Thoracic aorta (tissue), 2 donors: ENCODE data around the gene RBMS3. TPM values are rescaled to one million over a fixed set of nuclear protein-coding genes. Genes with fewer than 3 reads are reported as not detected.

Source experiments
- ATAC-seq: fragments of 150-250 bp; one replicate; pipeline ENCODE4 v1.8.0; 2017; ENCODE audit warnings: low read depth; ENCODE audit not compliant: insufficient number of reproducible peaks, low FRiP score
- DNase-seq: peaks from one replicate; pipeline ENCODE4 v3.0.0-alpha.2; 2020; ENCODE audit warnings: low spot score
- H3K27ac ChIP-seq, 2 donors: fragments of 200-600 bp; sonication (generic); 1 replicate in 1 of 2; 2 replicates in 1 of 2; pipeline ENCODE4 v1.5.1; 2016; ENCODE audit warnings: mild to moderate bottlenecking in 2 of 2, moderate library complexity in 2 of 2
- H3K27me3 ChIP-seq: fragments of 200-600 bp; sonication (generic); replicated peaks from 2 replicates; pipeline ENCODE4 v1.6.0; 2016; ENCODE audit warnings: mild to moderate bottlenecking; ENCODE audit not compliant: insufficient read depth
- H3K36me3 ChIP-seq: fragments of 200-600 bp; sonication (generic); one replicate; pipeline ENCODE4 v1.5.1; 2016
- H3K4me1 ChIP-seq, 2 donors: fragments of 200-600 bp; sonication (generic); 1 replicate in 1 of 2; 2 replicates in 1 of 2; pipeline versions ENCODE4 v1.5.1 to v1.6.0; 2016; ENCODE audit warnings: low read depth in 2 of 2, mild to moderate bottlenecking in 1 of 2; ENCODE audit not compliant: control insufficient read depth in 1 of 2
- H3K4me3 ChIP-seq: fragments of 200-600 bp; sonication (generic); 2 replicates; pipeline ENCODE4 v1.5.1; 2016; ENCODE audit warnings: mild to moderate bottlenecking
- H3K9me3 ChIP-seq: fragments of 200-600 bp; sonication (generic); 2 replicates; pipeline ENCODE4 v1.5.1; 2016
- total RNA-seq, 2 donors: library from RNA; depleted of rRNA; stranded (reverse); fragments of >200 nt; gene quantifications; one replicate each; pipeline versions ENCODE4 v1.1.0 to v1.2.3, GENCODE V29; 2016
- TF ChIP-seq, protein P1 (sequence below): fragments of 200-600 bp; sonication (generic); IDR thresholded peaks from one replicate; pipeline ENCODE4 v1.5.1; 2019; ENCODE audit warnings: antibody characterized with exemption

RBMS3 gene
- total RNA-seq, 2 donors from 2014 or later, result 149 to 186 TPM

DNA sequence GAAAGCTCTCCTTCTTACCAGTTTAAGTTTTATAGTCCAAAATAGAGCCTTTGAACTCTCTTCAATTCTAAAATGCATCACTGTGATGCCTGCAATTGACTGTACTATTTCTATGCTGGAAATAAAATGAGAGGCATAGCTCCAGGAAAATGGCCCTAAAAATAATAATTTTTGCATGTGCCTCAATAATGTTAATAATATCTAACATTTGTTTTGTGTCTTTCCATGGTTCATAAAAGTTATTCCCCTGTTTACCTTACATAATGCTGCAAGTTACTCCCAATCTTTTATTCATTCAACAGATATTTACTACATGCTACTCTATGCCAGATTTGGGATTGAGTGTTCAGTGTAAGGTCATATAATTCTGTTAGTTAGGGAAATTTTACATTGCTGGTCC is 574.0 kb downstream of the RBMS3 start:
- TF ChIP-seq, protein P1, sequence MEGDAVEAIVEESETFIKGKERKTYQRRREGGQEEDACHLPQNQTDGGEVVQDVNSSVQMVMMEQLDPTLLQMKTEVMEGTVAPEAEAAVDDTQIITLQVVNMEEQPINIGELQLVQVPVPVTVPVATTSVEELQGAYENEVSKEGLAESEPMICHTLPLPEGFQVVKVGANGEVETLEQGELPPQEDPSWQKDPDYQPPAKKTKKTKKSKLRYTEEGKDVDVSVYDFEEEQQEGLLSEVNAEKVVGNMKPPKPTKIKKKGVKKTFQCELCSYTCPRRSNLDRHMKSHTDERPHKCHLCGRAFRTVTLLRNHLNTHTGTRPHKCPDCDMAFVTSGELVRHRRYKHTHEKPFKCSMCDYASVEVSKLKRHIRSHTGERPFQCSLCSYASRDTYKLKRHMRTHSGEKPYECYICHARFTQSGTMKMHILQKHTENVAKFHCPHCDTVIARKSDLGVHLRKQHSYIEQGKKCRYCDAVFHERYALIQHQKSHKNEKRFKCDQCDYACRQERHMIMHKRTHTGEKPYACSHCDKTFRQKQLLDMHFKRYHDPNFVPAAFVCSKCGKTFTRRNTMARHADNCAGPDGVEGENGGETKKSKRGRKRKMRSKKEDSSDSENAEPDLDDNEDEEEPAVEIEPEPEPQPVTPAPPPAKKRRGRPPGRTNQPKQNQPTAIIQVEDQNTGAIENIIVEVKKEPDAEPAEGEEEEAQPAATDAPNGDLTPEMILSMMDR, result no peak
- H3K36me3 ChIP-seq, result no peaks in the 10 kb centered on the region
- H3K4me1 ChIP-seq, result peaks cover 7 to 42% of the 10 kb centered on the region in 2 donors
- no peaks in the 10 kb centered on the region for H3K27me3 ChIP-seq
- ATAC-seq (no peak), DNase-seq (no peak)
- no peak overlapping the region for H3K4me3 ChIP-seq
- H3K9me3 ChIP-seq, result no peaks in the 10 kb centered on the region
- H3K27ac ChIP-seq, result no peak overlapping the region

DNA sequence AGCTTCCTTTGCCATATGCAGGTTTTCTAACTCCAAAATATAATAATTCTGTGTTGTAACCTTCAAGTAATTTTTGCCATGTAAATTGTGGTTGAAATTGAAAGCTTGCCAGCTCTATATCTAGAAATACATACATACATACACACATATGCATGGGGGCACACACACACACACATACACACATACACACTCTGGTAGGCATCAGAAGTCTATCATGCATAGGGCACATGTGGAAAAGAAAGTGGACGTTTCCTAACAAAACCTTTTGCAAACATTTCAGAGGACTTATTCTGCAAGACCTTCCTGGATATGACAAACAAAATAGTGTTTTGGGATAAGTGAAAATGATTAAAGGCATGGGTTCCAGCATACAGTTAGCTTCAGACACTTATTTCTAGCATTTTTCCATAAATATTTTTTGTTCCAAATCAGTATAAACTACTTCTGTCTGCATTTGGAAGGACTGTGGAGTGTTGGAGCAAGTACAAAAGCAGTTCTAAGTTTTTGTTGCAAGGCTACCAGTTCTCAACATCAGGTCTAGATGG is 578.9 kb downstream of the RBMS3 start:
- no peaks in the 10 kb centered on the region for H3K36me3 ChIP-seq
- no peak overlapping the region for H3K27ac ChIP-seq
- H3K27me3 ChIP-seq, result no peaks in the 10 kb centered on the region
- peaks cover 7 to 40% of the 10 kb centered on the region in 2 donors for H3K4me1 ChIP-seq
- no peak overlapping the region for H3K4me3 ChIP-seq
- ATAC-seq (no peak), DNase-seq (no peak)
- no peaks in the 10 kb centered on the region for H3K9me3 ChIP-seq
- TF ChIP-seq, protein P1, result no peak

DNA sequence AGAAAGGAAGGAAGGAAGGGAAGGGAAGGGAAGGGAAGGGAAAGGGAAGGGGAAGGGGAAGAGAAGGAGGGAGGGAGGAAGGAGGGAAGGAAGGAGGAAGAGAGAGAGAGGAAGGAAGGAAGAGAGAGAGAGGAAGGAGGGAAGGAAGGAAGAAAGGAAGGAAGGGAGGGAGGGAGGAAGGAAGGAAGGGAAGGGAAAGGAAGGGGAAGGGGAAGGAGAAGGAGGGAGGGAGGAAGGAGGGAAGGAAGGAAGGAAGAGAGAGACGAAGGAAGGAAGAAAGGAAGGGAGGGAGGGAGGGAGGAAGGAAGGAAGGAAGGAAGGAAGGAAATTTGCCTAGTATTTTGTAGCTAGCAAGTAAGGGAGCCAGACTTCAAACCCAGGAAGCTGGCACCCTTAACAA is 583.9 kb downstream of the RBMS3 start:
- Histone ChIP-seq H3K4me1 (peaks cover 0 to 18% of the 10 kb centered on the region in 2 donors), H3K27ac (no peak overlapping the region), H3K27me3 (no peaks in the 10 kb centered on the region), H3K9me3 (no peaks in the 10 kb centered on the region), H3K36me3 (no peaks in the 10 kb centered on the region), H3K4me3 (no peak overlapping the region)
- DNase-seq (no peak), ATAC-seq (no peak)
- TF ChIP-seq, protein P1, result no peak

DNA sequence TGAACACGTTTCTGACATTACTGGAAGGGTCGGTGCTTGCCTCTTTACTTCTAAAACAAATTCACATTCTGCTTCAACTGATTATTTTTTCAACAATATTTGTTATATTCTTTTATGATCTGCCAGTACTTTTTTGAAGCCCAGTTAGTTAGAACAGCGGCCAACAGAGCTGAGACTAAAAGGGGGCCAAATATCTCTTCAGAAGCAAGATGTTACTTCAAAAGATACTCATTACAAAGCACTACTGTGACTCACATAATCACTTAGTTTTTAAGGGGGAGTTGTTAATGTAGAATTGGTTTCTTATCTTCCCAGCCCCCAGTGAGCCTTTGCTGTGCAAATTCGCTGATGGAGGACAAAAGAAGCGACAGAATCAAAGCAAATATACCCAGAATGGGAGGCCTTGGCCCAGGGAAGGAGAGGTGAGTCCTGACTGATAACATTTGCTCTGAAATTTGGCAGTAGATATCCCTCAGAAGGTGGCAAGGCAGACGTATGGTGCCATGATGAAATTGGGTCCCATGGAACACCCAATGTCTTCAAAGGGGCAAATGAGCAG is 587.8 kb downstream of the RBMS3 start:
- no peaks in the 10 kb centered on the region for H3K27me3 ChIP-seq
- no peak overlapping the region for H3K4me3 ChIP-seq
- no peak overlapping the region for H3K27ac ChIP-seq
- H3K9me3 ChIP-seq, result no peaks in the 10 kb centered on the region
- H3K36me3 ChIP-seq, result no peaks in the 10 kb centered on the region
- TF ChIP-seq, protein P1, result no peak
- ATAC-seq (no peak), DNase-seq (no peak)
- H3K4me1 ChIP-seq, result peaks cover 0 to 11% of the 10 kb centered on the region in 2 donors

DNA sequence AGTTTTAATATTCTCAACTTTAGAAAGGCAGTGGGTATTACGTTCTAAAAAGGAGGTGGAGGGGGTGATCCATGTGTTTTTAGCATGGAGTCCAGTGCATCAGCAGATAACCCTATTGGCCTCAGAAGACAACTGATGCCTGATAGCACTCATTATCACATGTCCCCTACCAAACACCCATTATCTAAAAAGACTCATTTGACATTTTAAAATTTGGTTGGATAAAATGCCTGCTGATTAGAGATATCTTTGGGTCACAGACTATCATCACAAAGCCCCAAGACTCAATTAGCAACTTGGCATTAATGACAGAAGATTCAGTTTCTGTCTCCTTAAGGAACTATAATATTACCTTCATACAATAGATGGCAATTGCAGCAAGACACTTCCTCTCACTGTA is 589.3 kb downstream of the RBMS3 start:
- Histone ChIP-seq H3K9me3 (no peaks in the 10 kb centered on the region), H3K27me3 (no peaks in the 10 kb centered on the region), H3K36me3 (no peaks in the 10 kb centered on the region), H3K4me1 (peaks cover 0 to 19% of the 10 kb centered on the region in 2 donors), H3K4me3 (no peak overlapping the region), H3K27ac (no peak overlapping the region)
- ATAC-seq (no peak), DNase-seq (no peak)
- TF ChIP-seq, protein P1, result no peak
